NCI-H128 (cell line): ENCODE data around the gene SGMS1.
"Not testable (repeated sequence)": the region's sequence is repeated elsewhere in the genome, so short reads cannot be mapped to it uniquely, and the experiment has no call there.

Source experiments
- DNase-seq: peaks from one replicate; lab custom pipeline; 2025; ENCODE audit not compliant: unreplicated experiment; lab: John Stamatoyannopoulos, UW

SGMS1 gene

GRCh38 chr10:50355693-50356480, 267.9 kb downstream of the SGMS1 start:
- not testable (repeated sequence) for DNase-seq

GRCh38 chr10:50351483-50352146, 272.1 kb downstream of the SGMS1 start:
- DNase-seq = no peak

GRCh38 chr10:50350366-50350765, 273.4 kb downstream of the SGMS1 start:
- no peak for DNase-seq

GRCh38 chr10:50349554-50349953, 274.2 kb downstream of the SGMS1 start:
- DNase-seq = no peak

GRCh38 chr10:50347394-50347802, 276.4 kb downstream of the SGMS1 start:
- no peak for DNase-seq

GRCh38 chr10:50346942-50347341, 276.8 kb downstream of the SGMS1 start:
- DNase-seq = no peak

- no peak for DNase-seq
These were observed 278.2 kb downstream of the SGMS1 start for GRCh38 chr10:50345545-50345944.

GRCh38 chr10:50343702-50344331, 279.9 kb downstream of the SGMS1 start:
- no peak for DNase-seq

- DNase-seq = no peak
These were observed 281.8 kb downstream of the SGMS1 start for GRCh38 chr10:50341987-50342386.

GRCh38 chr10:50336140-50336539, 287.6 kb downstream of the SGMS1 start:
- no peak for DNase-seq

GRCh38 chr10:50335397-50335796, 288.4 kb downstream of the SGMS1 start:
- no peak for DNase-seq

- DNase-seq = no peak
These were observed 289.5 kb downstream of the SGMS1 start for GRCh38 chr10:50334273-50334672.

- no peak for DNase-seq
These were observed 289.9 kb downstream of the SGMS1 start for GRCh38 chr10:50333872-50334271.

- no peak for DNase-seq
These were observed 291.5 kb downstream of the SGMS1 start for GRCh38 chr10:50332108-50332842.

GRCh38 chr10:50331486-50331885, 292.3 kb downstream of the SGMS1 start:
- no peak for DNase-seq

- no peak for DNase-seq
These were observed 296.7 kb downstream of the SGMS1 start for GRCh38 chr10:50326757-50327701.

- no peak for DNase-seq
These were observed 297.6 kb downstream of the SGMS1 start for GRCh38 chr10:50326172-50326555.

GRCh38 chr10:50325449-50326171, 298.1 kb downstream of the SGMS1 start:
- DNase-seq = no peak

- DNase-seq = no peak
These were observed 298.9 kb downstream of the SGMS1 start for GRCh38 chr10:50324680-50325393.
